Skeletal muscle tissue (tissue), 4 donors: ENCODE results near the gene GYG1. TPM values are rescaled to one million over a fixed set of nuclear protein-coding genes. Genes with fewer than 3 reads are reported as not detected.
"Not testable (repeated sequence)": the region's sequence is repeated elsewhere in the genome, so short reads cannot be mapped to it uniquely, and the experiment has no call there.

ENCODE experiments used
- H3K27ac ChIP-seq: one replicate; pipeline ENCODE4 v1.7.0; 2013; ENCODE audit warnings: mild to moderate bottlenecking, low read depth, low read length, inconsistent platforms
- H3K27me3 ChIP-seq, 3 donors: one replicate each; pipeline ENCODE4 v1.7.0; 2013; ENCODE audit warnings: low read length in 3 of 3; ENCODE audit not compliant: control insufficient read depth in 3 of 3, insufficient read depth in 3 of 3
- H3K36me3 ChIP-seq, 3 donors: one replicate each; pipeline ENCODE4 v1.7.0; 2013; ENCODE audit warnings: low read length in 3 of 3; ENCODE audit not compliant: control insufficient read depth in 3 of 3, insufficient read depth in 3 of 3
- H3K4me1 ChIP-seq, 3 donors: one replicate each; pipeline ENCODE4 v1.7.0; 2013; ENCODE audit warnings: low read length in 3 of 3, mild to moderate bottlenecking in 3 of 3; ENCODE audit not compliant: control insufficient read depth in 3 of 3, insufficient read depth in 3 of 3
- H3K4me3 ChIP-seq, 3 donors: one replicate each; pipeline ENCODE4 v1.7.0; 2013; ENCODE audit warnings: low read length in 3 of 3
- H3K9ac ChIP-seq, 3 donors: one replicate each; pipeline ENCODE4 v1.7.0; 2013; ENCODE audit warnings: low read length in 3 of 3, mild to moderate bottlenecking in 3 of 3, moderate library complexity in 2 of 3, low read depth in 1 of 3
- H3K9me3 ChIP-seq, 3 donors: one replicate each; pipeline ENCODE4 v1.7.0; 2013; ENCODE audit warnings: low read length in 3 of 3; ENCODE audit not compliant: control insufficient read depth in 3 of 3
- total RNA-seq: library from RNA; depleted of rRNA; stranded (reverse); fragments of >200 nt; gene quantifications from one replicate; pipeline ENCODE4 v1.2.3, GENCODE V29; 2014
- donor health status: Osteomylitis.

The GYG1 gene
- total RNA-seq, 1 donor from 2014 or later = 62.6 TPM

DNA sequence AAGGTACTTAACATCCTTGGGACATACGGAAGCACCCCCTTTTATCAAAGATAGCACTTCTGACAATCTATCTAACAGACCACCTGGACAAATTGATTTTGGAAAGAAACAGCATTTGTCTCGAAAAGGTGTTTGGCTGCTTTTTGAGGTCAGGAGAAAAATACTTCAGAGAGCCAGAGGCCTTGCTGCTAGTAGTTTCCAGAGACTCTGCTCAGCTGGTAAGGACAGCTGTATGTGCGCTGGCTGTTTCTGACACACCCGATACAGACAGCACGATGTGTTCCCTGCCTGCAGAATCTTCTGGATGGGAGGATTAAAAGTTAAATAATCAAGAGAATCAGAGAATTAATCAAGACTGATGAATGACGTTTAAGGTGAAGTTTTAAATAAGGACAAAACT, 15.6 kb upstream of the GYG1 start:
- H3K9ac ChIP-seq = peak overlapping the region in 2 of 3 donors; percentile 55 to 72
- H3K27me3 ChIP-seq = no peaks in the 10 kb centered on the region
- no peaks in the 10 kb centered on the region for H3K9me3 ChIP-seq
- peak overlapping the region; percentile 90 for H3K27ac ChIP-seq
- H3K36me3 ChIP-seq = no peaks in the 10 kb centered on the region
- peaks cover 4 to 8% (median 7%) of the 10 kb centered on the region in 3 donors for H3K4me1 ChIP-seq
- no peak overlapping the region for H3K4me3 ChIP-seq

DNA sequence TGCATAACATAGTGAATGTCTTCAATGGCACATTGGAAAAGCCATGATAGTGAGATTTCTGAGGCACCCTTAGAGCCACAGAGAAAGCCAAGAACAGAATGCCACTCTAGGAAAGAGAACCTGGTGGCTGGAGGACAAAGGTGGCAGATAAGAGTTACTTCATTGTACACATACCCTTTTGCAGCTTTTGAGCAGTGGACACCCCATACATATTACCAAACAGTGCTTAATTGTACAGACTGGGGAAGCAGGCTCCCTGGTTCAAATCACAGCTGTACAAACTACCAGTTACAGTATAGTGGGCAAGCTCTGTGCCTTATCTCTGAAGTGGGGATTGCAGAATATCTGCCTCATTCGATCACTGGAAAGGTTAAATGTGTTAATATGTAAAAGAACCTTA, 10.1 kb upstream of the GYG1 start:
- Histone ChIP-seq H3K27me3 (no peaks in the 10 kb centered on the region), H3K27ac (no peak overlapping the region), H3K9me3 (no peaks in the 10 kb centered on the region), H3K9ac (no peak overlapping the region), H3K4me3 (no peak overlapping the region), H3K36me3 (no peaks in the 10 kb centered on the region), H3K4me1 (no peaks in the 10 kb centered on the region)

DNA sequence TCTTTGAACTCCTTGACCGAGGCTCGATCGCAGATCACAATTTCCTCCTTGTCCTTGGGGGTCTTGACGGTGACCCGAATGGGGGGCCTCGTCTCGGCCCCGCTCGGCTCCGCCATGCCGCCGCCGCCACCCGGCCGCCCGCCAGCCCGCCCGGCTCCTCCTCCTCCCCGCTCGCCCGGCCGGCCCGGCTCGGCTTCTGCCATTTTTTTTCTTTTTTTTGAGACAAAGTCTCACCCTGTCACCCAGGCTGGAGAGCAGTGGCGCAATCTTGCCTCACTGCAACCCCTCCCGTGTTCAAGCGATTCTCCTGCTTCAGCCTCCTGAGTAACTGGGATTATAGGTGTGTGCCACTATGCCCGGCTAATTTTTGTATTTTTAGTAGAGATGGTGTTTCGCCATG, 3.8 kb upstream of the GYG1 start:
- not testable (repeated sequence) for H3K9me3 ChIP-seq, H3K27me3 ChIP-seq, H3K36me3 ChIP-seq, H3K4me1 ChIP-seq, H3K9ac ChIP-seq, H3K4me3 ChIP-seq, H3K27ac ChIP-seq

DNA sequence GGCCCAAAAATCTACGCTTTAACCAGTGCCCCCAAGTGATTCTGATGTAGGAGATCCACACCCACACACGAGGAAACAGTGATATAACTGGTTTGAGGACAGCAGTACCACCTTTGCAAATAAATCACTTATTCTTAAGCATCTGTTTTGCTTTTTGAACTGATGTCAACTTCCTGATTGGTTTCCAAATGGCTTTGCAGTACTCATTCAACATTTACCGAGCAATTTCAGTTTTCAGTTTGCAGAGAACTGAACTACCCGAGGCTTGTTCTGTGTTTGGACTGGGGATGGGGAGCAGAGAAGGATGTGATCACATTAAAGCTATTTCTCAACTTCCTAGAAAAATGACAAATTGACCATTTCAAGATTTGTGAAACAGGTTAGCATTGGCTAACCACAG, 1.1 kb upstream of the GYG1 start:
- Histone ChIP-seq H3K9me3 (no peaks in the 10 kb centered on the region), H3K4me1 (peaks cover 19 to 24% (median 19%) of the 10 kb centered on the region in 3 donors), H3K4me3 (no peak overlapping the region), H3K27ac (peak overlapping the region; percentile 99), H3K27me3 (no peaks in the 10 kb centered on the region), H3K36me3 (peaks cover 7 to 11% (median 8%) of the 10 kb centered on the region in 3 donors), H3K9ac (no peak overlapping the region)

DNA sequence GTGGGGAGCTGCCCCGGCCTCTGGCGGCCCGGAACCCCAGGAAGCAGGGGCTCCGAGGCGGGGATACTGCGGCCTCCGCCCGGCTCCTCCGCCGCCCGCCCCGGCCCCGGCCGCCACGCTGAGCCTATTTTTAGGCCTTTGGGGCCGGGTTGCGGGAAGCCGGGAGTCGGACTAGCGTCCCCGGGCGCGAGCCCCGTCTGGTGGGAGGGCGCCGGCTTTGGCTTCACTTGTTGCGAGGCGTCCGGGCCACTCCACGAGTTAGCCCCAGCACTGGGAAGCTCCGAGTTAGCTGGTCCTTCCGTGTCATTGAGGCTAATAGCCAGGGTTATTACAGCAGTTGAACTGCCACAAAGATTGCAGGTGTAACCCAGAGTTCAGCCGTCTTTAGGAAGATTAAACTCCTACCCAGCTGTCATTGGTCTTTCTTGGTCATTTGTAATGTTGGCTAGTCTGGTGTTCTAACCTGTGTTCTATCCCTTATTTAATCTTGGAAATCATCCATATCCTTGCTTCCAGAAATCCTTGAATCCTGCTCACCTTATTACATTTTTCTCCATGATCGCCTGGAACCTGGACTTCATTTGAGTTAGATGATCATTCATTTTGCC, 791 bp downstream of the GYG1 start:
- no peaks in the 10 kb centered on the region for H3K9me3 ChIP-seq
- peak overlapping the region; percentile 79 to 91 (median 87) for H3K4me3 ChIP-seq
- peaks cover 19 to 39% (median 20%) of the 10 kb centered on the region in 3 donors for H3K4me1 ChIP-seq
- H3K27me3 ChIP-seq = no peaks in the 10 kb centered on the region
- H3K27ac ChIP-seq = peak overlapping the region; percentile 99
- peak overlapping the region; percentile 91 to 97 (median 93) for H3K9ac ChIP-seq
- peaks cover 20 to 30% (median 26%) of the 10 kb centered on the region in 3 donors for H3K36me3 ChIP-seq

DNA sequence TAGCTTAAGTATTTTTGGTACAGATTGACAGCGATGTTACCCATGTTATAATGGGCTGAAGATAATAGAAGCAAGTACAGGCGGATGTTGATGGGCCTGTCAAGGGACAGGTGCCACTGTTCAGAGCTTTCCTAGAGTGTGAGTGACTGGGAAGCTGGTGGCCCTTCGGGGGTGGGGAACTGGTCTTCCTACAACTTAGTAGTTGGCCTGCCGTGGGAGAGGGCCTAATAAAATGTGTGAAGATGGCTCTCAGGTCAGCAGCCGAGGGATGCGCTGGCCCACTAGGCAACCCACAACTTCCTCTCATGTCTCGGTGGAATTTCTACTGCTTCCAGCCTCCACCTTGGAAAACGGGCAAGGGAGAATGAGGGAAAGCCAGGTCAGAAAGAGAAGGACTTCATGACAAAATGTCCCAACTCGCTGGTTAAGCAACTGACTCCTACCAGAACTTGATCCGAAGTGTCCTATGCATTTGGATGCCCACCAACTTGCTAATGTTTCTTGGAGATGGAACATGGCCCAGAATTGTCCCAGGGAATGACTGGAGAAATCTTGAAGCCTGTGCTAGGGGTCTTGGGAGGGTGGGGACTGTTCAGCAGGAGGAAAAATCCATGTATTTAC, 1.4 kb downstream of the GYG1 start:
- Histone ChIP-seq H3K36me3 (peaks cover 20 to 31% (median 31%) of the 10 kb centered on the region in 3 donors), H3K9ac (peak overlapping the region; percentile 91 to 97 (median 93)), H3K4me3 (peak overlapping the region; percentile 79 to 91 (median 87)), H3K27ac (peak overlapping the region; percentile 99), H3K9me3 (no peaks in the 10 kb centered on the region), H3K4me1 (peaks cover 19 to 39% (median 21%) of the 10 kb centered on the region in 3 donors), H3K27me3 (no peaks in the 10 kb centered on the region)

DNA sequence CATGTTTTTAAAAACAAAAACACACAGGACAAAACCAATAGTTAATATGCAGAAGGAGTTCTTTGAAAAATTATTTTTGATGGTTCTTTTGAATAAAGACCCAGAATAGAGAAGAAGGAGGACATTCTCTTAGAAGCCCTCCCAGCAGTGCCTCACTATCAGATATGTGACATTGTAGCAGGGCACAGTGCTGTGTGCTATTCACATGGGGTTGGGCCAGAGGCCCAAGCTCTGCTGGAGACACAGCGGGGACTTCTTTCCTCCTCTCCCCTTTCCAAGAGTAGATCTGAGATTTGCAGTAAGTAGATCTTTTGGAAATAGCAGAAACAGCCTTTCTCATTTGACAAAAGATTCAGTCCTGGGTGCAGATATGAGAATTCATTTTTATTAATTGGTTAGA, 6.3 kb downstream of the GYG1 start:
- H3K27ac ChIP-seq = no peak overlapping the region
- no peak overlapping the region for H3K9ac ChIP-seq
- H3K4me3 ChIP-seq = no peak overlapping the region
- peaks cover 25 to 51% (median 49%) of the 10 kb centered on the region in 3 donors for H3K36me3 ChIP-seq
- H3K4me1 ChIP-seq = peaks cover 17 to 48% (median 29%) of the 10 kb centered on the region in 3 donors
- H3K9me3 ChIP-seq = no peaks in the 10 kb centered on the region
- no peaks in the 10 kb centered on the region for H3K27me3 ChIP-seq

DNA sequence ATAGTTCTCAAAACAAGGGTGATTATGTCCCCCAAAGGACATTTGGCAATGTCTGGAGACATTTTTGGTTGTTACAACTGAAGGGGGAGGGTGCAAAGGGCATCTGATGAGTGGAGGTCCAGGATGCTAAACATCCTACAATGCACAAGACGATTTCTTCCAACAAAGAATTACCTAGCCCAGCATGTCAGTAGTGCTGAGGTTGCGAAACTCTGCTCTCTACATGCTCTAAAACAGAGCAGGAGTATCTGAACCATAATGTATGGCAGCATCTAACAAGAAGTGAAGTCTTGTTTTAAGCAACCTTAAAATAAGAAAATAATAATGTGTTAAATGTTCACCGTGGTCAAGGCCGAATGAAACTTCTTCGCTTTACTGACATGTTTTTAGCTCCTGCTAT, 7.0 kb downstream of the GYG1 start:
- Histone ChIP-seq H3K4me3 (no peak overlapping the region), H3K27me3 (no peaks in the 10 kb centered on the region), H3K9me3 (no peaks in the 10 kb centered on the region), H3K4me1 (peaks cover 11 to 42% (median 23%) of the 10 kb centered on the region in 3 donors), H3K36me3 (peaks cover 25 to 51% (median 49%) of the 10 kb centered on the region in 3 donors), H3K27ac (peak overlapping the region; percentile 43), H3K9ac (no peak overlapping the region)

DNA sequence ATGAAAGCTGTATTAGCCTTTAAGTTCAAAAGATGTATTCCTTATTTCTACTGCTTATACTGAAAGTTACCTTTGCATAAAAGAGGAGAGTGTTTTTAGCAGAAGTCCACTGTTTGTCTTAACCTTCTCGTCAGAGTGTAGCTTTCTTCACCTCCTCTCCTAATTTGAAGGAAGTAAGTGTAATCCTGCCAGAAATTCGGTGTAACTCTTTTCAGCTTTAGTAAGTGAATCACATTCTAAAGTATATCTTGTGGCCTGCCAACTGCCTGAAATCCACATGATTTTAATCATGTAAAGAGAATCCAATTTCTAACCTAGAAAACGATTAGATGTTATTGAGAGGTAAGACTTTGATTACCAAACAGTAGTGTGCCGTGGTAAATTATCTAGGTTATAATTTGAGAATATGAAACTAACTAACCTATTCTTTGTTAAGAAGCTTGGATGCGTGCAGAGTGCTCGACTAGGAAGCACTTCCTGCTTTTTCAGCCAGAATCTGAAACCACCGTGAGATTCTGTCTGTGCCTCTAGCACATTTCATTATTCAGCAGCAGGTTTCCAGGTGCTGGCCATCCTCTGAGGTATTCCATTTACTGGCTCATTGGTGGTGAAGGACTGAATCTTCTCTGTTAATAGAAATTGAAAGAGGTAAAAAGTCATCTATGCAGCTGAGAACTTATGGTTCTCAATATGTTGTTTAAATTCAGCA, 7.5 kb downstream of the GYG1 start:
- peak overlapping the region in 1 of 3 donors; percentile 17 for H3K9ac ChIP-seq
- no peaks in the 10 kb centered on the region for H3K9me3 ChIP-seq
- peak overlapping the region; percentile 43 for H3K27ac ChIP-seq

DNA sequence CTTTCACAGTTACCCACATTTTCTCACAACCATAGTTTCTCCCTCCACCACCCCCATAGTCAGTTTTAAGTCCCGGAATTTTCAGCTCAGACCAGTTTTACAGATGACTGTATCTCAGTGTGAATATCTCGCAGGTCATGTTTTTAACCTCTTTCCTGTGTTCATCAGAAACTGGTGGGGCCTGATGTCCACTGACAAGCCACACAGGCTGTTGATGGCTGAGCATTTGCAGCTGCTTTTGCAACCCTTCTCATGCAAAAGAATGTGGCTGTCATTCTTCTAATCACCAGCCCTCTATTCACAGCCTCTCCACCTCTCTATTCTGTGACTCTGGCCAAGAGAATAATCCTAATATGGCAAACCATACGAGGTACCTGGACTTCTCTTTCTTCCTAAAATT, 8.5 kb downstream of the GYG1 start:
- peaks cover 17 to 43% (median 24%) of the 10 kb centered on the region in 3 donors for H3K4me1 ChIP-seq
- H3K36me3 ChIP-seq = peaks cover 18 to 48% (median 45%) of the 10 kb centered on the region in 3 donors
- peak overlapping the region; percentile 8 for H3K27ac ChIP-seq

More for the DNA sequence above, 7.5 kb downstream of the GYG1 start:
- no peak overlapping the region for H3K4me3 ChIP-seq
- H3K36me3 ChIP-seq = peaks cover 25 to 51% (median 51%) of the 10 kb centered on the region in 3 donors
- peaks cover 15 to 40% (median 22%) of the 10 kb centered on the region in 3 donors for H3K4me1 ChIP-seq
- no peaks in the 10 kb centered on the region for H3K27me3 ChIP-seq

More for the DNA sequence above, 8.5 kb downstream of the GYG1 start:
- no peaks in the 10 kb centered on the region for H3K9me3 ChIP-seq
- H3K9ac ChIP-seq = peak overlapping the region in 1 of 3 donors; percentile 4
- no peaks in the 10 kb centered on the region for H3K27me3 ChIP-seq
- H3K4me3 ChIP-seq = no peak overlapping the region
